ENCODE data around the gene IGF2BP3.

The IGF2BP3 gene

GRCh38 chr7:23449941-23450340 lies 20.4 kb downstream of the IGF2BP3 start:
- Histone ChIP-seq H3K27me3 (ENCODE audit: insufficient read depth, poor library complexity, severe bottlenecking) (no peaks in the 10 kb centered on the region), H3K27ac (ENCODE audit: poor library complexity, severe bottlenecking) (no peak overlapping the region), H3K36me3 (ENCODE audit: low read depth) (peaks cover 35% of the 10 kb centered on the region), H3K4me1 (ENCODE audit: insufficient read depth, poor library complexity, severe bottlenecking) (peaks cover 4% of the 10 kb centered on the region), H3K4me3 (ENCODE audit: severe bottlenecking) (no peak overlapping the region), H3K9me3 (ENCODE audit: severe bottlenecking) (no peaks in the 10 kb centered on the region)
- ATAC-seq (ENCODE audit: low read depth) (no peak), DNase-seq (ENCODE audit: low spot score) (no peak)
- TF ChIP-seq, protein P1, sequence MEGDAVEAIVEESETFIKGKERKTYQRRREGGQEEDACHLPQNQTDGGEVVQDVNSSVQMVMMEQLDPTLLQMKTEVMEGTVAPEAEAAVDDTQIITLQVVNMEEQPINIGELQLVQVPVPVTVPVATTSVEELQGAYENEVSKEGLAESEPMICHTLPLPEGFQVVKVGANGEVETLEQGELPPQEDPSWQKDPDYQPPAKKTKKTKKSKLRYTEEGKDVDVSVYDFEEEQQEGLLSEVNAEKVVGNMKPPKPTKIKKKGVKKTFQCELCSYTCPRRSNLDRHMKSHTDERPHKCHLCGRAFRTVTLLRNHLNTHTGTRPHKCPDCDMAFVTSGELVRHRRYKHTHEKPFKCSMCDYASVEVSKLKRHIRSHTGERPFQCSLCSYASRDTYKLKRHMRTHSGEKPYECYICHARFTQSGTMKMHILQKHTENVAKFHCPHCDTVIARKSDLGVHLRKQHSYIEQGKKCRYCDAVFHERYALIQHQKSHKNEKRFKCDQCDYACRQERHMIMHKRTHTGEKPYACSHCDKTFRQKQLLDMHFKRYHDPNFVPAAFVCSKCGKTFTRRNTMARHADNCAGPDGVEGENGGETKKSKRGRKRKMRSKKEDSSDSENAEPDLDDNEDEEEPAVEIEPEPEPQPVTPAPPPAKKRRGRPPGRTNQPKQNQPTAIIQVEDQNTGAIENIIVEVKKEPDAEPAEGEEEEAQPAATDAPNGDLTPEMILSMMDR (IDR thresholded peaks at IDR 0.05; ENCODE audit: poor library complexity, severe bottlenecking) = no peak

DNA sequence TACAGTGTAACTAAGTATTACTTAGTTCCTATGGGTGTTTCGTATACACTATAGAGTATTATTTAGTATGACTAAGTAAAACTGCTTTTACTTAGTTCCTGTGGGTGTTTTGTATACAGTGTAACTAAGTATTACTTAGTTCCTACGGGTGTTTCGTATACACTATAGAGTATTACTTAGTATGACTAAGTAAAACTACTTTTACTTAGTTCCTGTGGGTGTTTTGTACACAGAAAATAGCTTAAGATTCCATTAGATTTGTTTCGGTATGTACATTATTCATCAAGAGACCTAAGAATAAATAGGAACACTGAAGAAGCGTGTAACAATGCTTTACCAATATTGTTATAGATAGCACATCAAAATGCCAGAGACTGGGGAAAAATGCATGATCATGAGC lies 25.0 kb downstream of the IGF2BP3 start:
- Histone ChIP-seq H3K27ac (ENCODE audit: poor library complexity, severe bottlenecking) (no peak overlapping the region), H3K36me3 (ENCODE audit: low read depth) (peaks cover 42% of the 10 kb centered on the region), H3K9me3 (ENCODE audit: severe bottlenecking) (no peaks in the 10 kb centered on the region), H3K4me3 (ENCODE audit: severe bottlenecking) (no peak overlapping the region), H3K4me1 (ENCODE audit: insufficient read depth, poor library complexity, severe bottlenecking) (peaks cover 4% of the 10 kb centered on the region), H3K27me3 (ENCODE audit: insufficient read depth, poor library complexity, severe bottlenecking) (no peaks in the 10 kb centered on the region)
- peak; percentile 45; the same call in 2 of the 3 replicates for ATAC-seq (ENCODE audit: low read depth)
- TF ChIP-seq, protein P1 (IDR thresholded peaks at IDR 0.05; ENCODE audit: poor library complexity, severe bottlenecking) = no peak
- no peak for DNase-seq (ENCODE audit: low spot score)

DNA sequence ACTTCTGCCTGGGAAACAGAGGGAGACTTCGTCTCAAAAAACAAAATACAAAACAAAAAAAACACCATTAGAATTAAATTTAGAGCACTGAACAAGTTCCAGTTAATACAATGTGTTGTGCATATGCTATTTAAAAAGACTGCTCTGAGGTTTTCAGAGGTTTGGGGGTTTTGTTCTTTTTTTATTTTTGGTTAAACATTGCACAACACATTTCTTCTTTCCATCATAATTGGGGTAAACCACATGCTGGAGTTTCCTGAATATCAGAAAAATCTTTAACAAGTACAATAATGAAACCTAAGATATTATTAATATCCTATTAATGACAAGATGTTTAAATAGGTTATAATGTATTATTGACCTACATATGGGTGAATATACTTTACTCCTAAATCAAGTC lies 26.3 kb downstream of the IGF2BP3 start:
- TF ChIP-seq, protein P1 (IDR thresholded peaks at IDR 0.05; ENCODE audit: poor library complexity, severe bottlenecking) = no peak
- DNase-seq (ENCODE audit: low spot score) (no peak), ATAC-seq (ENCODE audit: low read depth) (no peak)
- no peak overlapping the region for H3K27ac ChIP-seq (ENCODE audit: poor library complexity, severe bottlenecking)
- peaks cover 4% of the 10 kb centered on the region for H3K4me1 ChIP-seq (ENCODE audit: insufficient read depth, poor library complexity, severe bottlenecking)
- H3K36me3 ChIP-seq (ENCODE audit: low read depth) = peaks cover 35% of the 10 kb centered on the region
- no peaks in the 10 kb centered on the region for H3K9me3 ChIP-seq (ENCODE audit: severe bottlenecking)
- no peaks in the 10 kb centered on the region for H3K27me3 ChIP-seq (ENCODE audit: insufficient read depth, poor library complexity, severe bottlenecking)
- H3K4me3 ChIP-seq (ENCODE audit: severe bottlenecking) = no peak overlapping the region

DNA sequence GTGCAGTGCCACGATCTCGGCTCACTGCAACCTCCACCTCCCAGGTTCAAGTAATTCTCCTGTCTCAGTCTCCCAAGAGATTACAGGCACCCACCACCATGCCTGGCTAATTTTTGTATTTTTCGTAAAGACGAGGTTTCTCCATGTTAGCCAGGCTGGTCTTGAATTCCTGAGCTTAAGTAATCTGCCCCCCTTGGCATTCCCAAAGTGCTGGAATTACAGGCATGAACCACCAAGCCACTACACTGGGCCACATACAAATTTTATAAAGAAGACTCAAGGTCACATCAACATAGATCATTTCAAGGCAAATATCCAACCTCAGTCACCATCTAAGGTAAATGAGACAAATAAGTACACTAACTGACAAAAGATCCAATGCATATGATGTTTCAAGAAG lies 32.1 kb downstream of the IGF2BP3 start:
- ATAC-seq (ENCODE audit: low read depth) = no peak
- no peaks in the 10 kb centered on the region for H3K9me3 ChIP-seq (ENCODE audit: severe bottlenecking)
- TF ChIP-seq, protein P1 (IDR thresholded peaks at IDR 0.05; ENCODE audit: poor library complexity, severe bottlenecking) = no peak
- no peak for DNase-seq (ENCODE audit: low spot score)
- no peak overlapping the region for H3K4me3 ChIP-seq (ENCODE audit: severe bottlenecking)
- no peaks in the 10 kb centered on the region for H3K27me3 ChIP-seq (ENCODE audit: insufficient read depth, poor library complexity, severe bottlenecking)
- H3K4me1 ChIP-seq (ENCODE audit: insufficient read depth, poor library complexity, severe bottlenecking) = peaks cover 15% of the 10 kb centered on the region
- H3K36me3 ChIP-seq (ENCODE audit: low read depth) = peaks cover 34% of the 10 kb centered on the region
- H3K27ac ChIP-seq (ENCODE audit: poor library complexity, severe bottlenecking) = no peak overlapping the region

- Histone ChIP-seq H3K27ac (ENCODE audit: poor library complexity, severe bottlenecking) (peak overlapping the region; percentile 16), H3K27me3 (ENCODE audit: insufficient read depth, poor library complexity, severe bottlenecking) (no peaks in the 10 kb centered on the region), H3K36me3 (ENCODE audit: low read depth) (peaks cover 26% of the 10 kb centered on the region), H3K4me3 (ENCODE audit: severe bottlenecking) (no peak overlapping the region), H3K4me1 (ENCODE audit: insufficient read depth, poor library complexity, severe bottlenecking) (peaks cover 48% of the 10 kb centered on the region), H3K9me3 (ENCODE audit: severe bottlenecking) (no peaks in the 10 kb centered on the region)
- no peak for ATAC-seq (ENCODE audit: low read depth)
- no peak for DNase-seq (ENCODE audit: low spot score)
- TF ChIP-seq, protein P1 (IDR thresholded peaks at IDR 0.05; ENCODE audit: poor library complexity, severe bottlenecking) = no peak
These were observed 36.0 kb downstream of the IGF2BP3 start for GRCh38 chr7:23434147-23434917.
